GM06990 (cell line): ENCODE data around the gene VWA8.
A peak's percentile ranks its signal among the peaks of the same experiment; 100 is the strongest.

Source experiments
- DNase-seq: peaks from one replicate; pipeline ENCODE4 v3.0.0-alpha.2; 2011; ENCODE audit not compliant: insufficient read length; ENCODE audit errors: extremely low read depth
- H3K27me3 ChIP-seq: replicated peaks from 2 replicates; pipeline ENCODE4 v1.6.0; 2011; ENCODE audit warnings: low read length; ENCODE audit not compliant: control insufficient read depth, insufficient read depth
- H3K36me3 ChIP-seq: 2 replicates; pipeline ENCODE4 v1.5.1; 2011; ENCODE audit warnings: low read length; ENCODE audit not compliant: control insufficient read depth, insufficient read depth
- H3K4me3 ChIP-seq: replicated peaks from 2 replicates; pipeline ENCODE4 v1.5.1; 2011; ENCODE audit warnings: low read depth, mild to moderate bottlenecking, control low read depth, low read length
- CTCF ChIP-seq: IDR thresholded peaks from 2 replicates; pipeline ENCODE4 v1.5.1; 2011; ENCODE audit warnings: low read length, control low read depth, mild to moderate bottlenecking, inconsistent platforms; ENCODE audit not compliant: insufficient read depth, poor library complexity, severe bottlenecking

The VWA8 gene

GRCh38 chr13:41942462-41943094 is 18.3 kb downstream of the VWA8 start:
- H3K36me3 ChIP-seq = peaks cover 2% of the 10 kb centered on the region; the same call in 1 of the 2 replicates
- peak; percentile 49 for TF ChIP-seq CTCF
- DNase-seq = no peak

DNA sequence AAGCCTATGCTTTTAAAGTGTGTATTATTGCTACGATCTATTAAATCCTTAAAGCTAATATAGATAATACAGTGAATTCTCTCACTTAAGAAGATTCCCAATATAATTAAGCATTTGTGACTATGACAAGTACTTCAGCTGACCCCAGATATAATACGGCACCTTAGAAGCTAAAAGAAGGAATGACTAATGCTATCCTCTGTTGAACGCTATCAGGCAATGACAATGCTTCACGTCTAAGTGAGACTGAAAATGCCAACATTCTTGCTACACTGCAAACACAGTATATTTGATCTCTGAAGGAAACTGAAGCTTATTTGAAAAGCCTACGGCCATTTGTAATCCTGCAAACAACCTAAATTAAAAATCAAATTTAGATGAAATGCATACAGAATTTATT is 19.7 kb downstream of the VWA8 start:
- no peak for TF ChIP-seq CTCF
- Histone ChIP-seq H3K4me3 (no peak overlapping the region), H3K36me3 (peaks cover 2% of the 10 kb centered on the region; the same call in 1 of the 2 replicates), H3K27me3 (no peaks in the 10 kb centered on the region)
- DNase-seq = no peak

More at GRCh38 chr13:41942462-41943094, 18.3 kb downstream of the VWA8 start:
- Histone ChIP-seq H3K4me3 (no peak overlapping the region), H3K27me3 (no peaks in the 10 kb centered on the region)

DNA sequence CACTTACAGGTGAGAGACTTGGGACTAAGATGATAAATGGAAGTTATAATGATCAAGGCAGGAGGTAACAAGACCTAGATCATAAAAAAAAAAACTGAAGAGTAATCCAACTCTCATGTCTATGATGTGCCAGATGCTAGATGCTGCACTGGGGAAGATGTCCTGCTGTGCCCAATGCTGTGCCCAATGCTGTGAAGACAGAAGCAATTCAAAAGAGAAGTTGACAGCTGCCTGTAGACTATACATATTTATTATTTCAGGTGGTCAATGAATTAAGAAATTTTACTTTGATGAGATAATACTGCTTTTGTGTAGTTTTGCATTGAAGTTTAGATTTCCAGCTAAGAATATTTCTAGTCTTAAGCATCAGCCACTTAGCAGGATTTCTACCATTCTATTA is 21.5 kb downstream of the VWA8 start:
- Histone ChIP-seq H3K36me3 (peaks cover 2% of the 10 kb centered on the region; the same call in 1 of the 2 replicates), H3K27me3 (no peaks in the 10 kb centered on the region), H3K4me3 (no peak overlapping the region)
- no peak for DNase-seq
- TF ChIP-seq CTCF = no peak

GRCh38 chr13:41938918-41939317 is 22.0 kb downstream of the VWA8 start:
- H3K36me3 ChIP-seq = peaks cover 2% of the 10 kb centered on the region; the same call in 1 of the 2 replicates
- DNase-seq = no peak
- H3K27me3 ChIP-seq = no peaks in the 10 kb centered on the region
- no peak for TF ChIP-seq CTCF
- H3K4me3 ChIP-seq = no peak overlapping the region

- no peak for TF ChIP-seq CTCF
- Histone ChIP-seq H3K4me3 (no peak overlapping the region), H3K27me3 (no peaks in the 10 kb centered on the region), H3K36me3 (no peaks in the 10 kb centered on the region)
- DNase-seq = no peak
Measured at GRCh38 chr13:41937388-41937787, 23.5 kb downstream of the VWA8 start.

- Histone ChIP-seq H3K36me3 (no peaks in the 10 kb centered on the region), H3K4me3 (no peak overlapping the region), H3K27me3 (no peaks in the 10 kb centered on the region)
- TF ChIP-seq CTCF = no peak
- DNase-seq = no peak
Measured at GRCh38 chr13:41935501-41935900, 25.4 kb downstream of the VWA8 start.
